CD8-positive, alpha-beta memory T cell (primary cell): ENCODE data around the gene RBMS3. TPM values are rescaled to one million over a fixed set of nuclear protein-coding genes. Genes with fewer than 3 reads are reported as not detected.

ENCODE experiments used
- CTCF ChIA-PET: fragments of 350-600 bp; sonication (Branson Sonifier 250); formaldehyde crosslinking; loops from one replicate; lab custom pipeline; 2021; ENCODE audit warnings: antibody characterized with exemption; lab: Charles Lee
- POLR2A ChIA-PET: fragments of 350-600 bp; sonication (Branson Sonifier 250); formaldehyde crosslinking; loops from one replicate; lab custom pipeline; 2021; ENCODE audit warnings: antibody characterized with exemption; lab: Charles Lee
- DNase-seq, 5 donors: peaks; one replicate each; pipeline versions ENCODE4 v3.0.0 to v3.0.0-alpha.2; 2020 to 2022; ENCODE audit warnings: mixed read lengths in 1 of 5
- H3K27ac ChIP-seq: one replicate; pipeline ENCODE4 v1.7.0; 2013; ENCODE audit warnings: low read depth, mild to moderate bottlenecking, low read length, moderate library complexity
- H3K27me3 ChIP-seq: 2 replicates; pipeline ENCODE4 v1.7.0; 2013; ENCODE audit warnings: low read length, mild to moderate bottlenecking; ENCODE audit not compliant: insufficient read depth, poor library complexity, severe bottlenecking
- H3K36me3 ChIP-seq: 2 replicates; pipeline ENCODE4 v1.7.0; 2013; ENCODE audit warnings: mild to moderate bottlenecking, low read length, moderate library complexity; ENCODE audit not compliant: insufficient read depth
- H3K4me1 ChIP-seq: 2 replicates; pipeline ENCODE4 v1.7.0; 2013; ENCODE audit warnings: mild to moderate bottlenecking, low read length, moderate library complexity; ENCODE audit not compliant: insufficient read depth
- H3K4me3 ChIP-seq: 2 replicates; pipeline ENCODE4 v1.7.0; 2013; ENCODE audit warnings: mild to moderate bottlenecking, low read length
- H3K9me3 ChIP-seq: 2 replicates; pipeline ENCODE4 v1.7.0; 2013; ENCODE audit warnings: mild to moderate bottlenecking, low read length
- H3K27ac Mint-ChIP-seq, 8 donors: one replicate each; pipeline ENCODE4 v1.8.0; 2020 to 2021; ENCODE audit warnings: mixed read lengths in 8 of 8, mild to moderate bottlenecking in 6 of 8, inconsistent platforms in 3 of 8, moderate library complexity in 3 of 8
- H3K27me3 Mint-ChIP-seq, 2 donors: one replicate each; pipeline ENCODE4 v1.8.0; 2020 to 2021; ENCODE audit warnings: mixed read lengths in 2 of 2, mild to moderate bottlenecking in 1 of 2, moderate library complexity in 1 of 2
- H3K36me3 Mint-ChIP-seq, 3 donors: one replicate each; pipeline ENCODE4 v1.8.0; 2020 to 2021; ENCODE audit warnings: mixed read lengths in 3 of 3, inconsistent platforms in 1 of 3, mild to moderate bottlenecking in 1 of 3
- H3K4me1 Mint-ChIP-seq, 3 donors: one replicate each; pipeline ENCODE4 v1.8.0; 2020 to 2021; ENCODE audit warnings: mixed read lengths in 3 of 3, inconsistent platforms in 1 of 3, mild to moderate bottlenecking in 1 of 3
- H3K4me3 Mint-ChIP-seq, 7 donors: one replicate each; pipeline ENCODE4 v1.8.0; 2020 to 2021; ENCODE audit warnings: mixed read lengths in 7 of 7, mild to moderate bottlenecking in 6 of 7, moderate library complexity in 4 of 7, inconsistent platforms in 2 of 7
- H3K9me3 Mint-ChIP-seq, 5 donors: one replicate each; pipeline ENCODE4 v1.8.0; 2020 to 2022; ENCODE audit warnings: mixed read lengths in 5 of 5, mild to moderate bottlenecking in 3 of 5, moderate library complexity in 2 of 5, inconsistent platforms in 1 of 5
- polyA plus RNA-seq: library from polyadenylated mRNA; unstranded; fragments of 300-500 nt; fragmentation: Illumina TruSeq; gene quantifications from one replicate; pipeline ENCODE4 v1.2.3, GENCODE V29; 2021
- total RNA-seq, 2 experiments: library from RNA; stranded (reverse); gene quantifications; one replicate each; pipeline ENCODE4 v1.2.3, GENCODE V29; 2021

RBMS3 gene
- total and polyA plus RNA-seq, 3 experiments from 2014 or later, result 0.21 to 0.33 (median 0.22) TPM

- no peaks in the 10 kb centered on the region for H3K4me1 ChIP-seq
- H3K9me3 ChIP-seq, result no peaks in the 10 kb centered on the region
- H3K27me3 ChIP-seq, result no peaks in the 10 kb centered on the region
- no peak overlapping the region for H3K27ac Mint-ChIP-seq
- ChIA-PET CTCF (no interaction called here), POLR2A (no interaction called here)
- H3K4me3 ChIP-seq, result no peak overlapping the region
- no peak overlapping the region for H3K27ac ChIP-seq
- DNase-seq, result no peak
- H3K4me3 Mint-ChIP-seq, result no peak overlapping the region
- no peaks in the 10 kb centered on the region for H3K36me3 Mint-ChIP-seq
- H3K9me3 Mint-ChIP-seq, result peaks cover 0 to 4% (median 0%) of the 10 kb centered on the region in 5 donors
- H3K27me3 Mint-ChIP-seq, result no peaks in the 10 kb centered on the region
- H3K36me3 ChIP-seq, result no peaks in the 10 kb centered on the region
- no peaks in the 10 kb centered on the region for H3K4me1 Mint-ChIP-seq
These were observed 325.5 kb downstream of the RBMS3 start for GRCh38 chr3:29606416-29606815.

- peaks cover 0 to 4% (median 0%) of the 10 kb centered on the region in 5 donors for H3K9me3 Mint-ChIP-seq
- Histone ChIP-seq H3K9me3 (no peaks in the 10 kb centered on the region), H3K36me3 (no peaks in the 10 kb centered on the region), H3K27ac (no peak overlapping the region), H3K4me3 (no peak overlapping the region), H3K27me3 (no peaks in the 10 kb centered on the region), H3K4me1 (no peaks in the 10 kb centered on the region)
- no peaks in the 10 kb centered on the region for H3K27me3 Mint-ChIP-seq
- no peaks in the 10 kb centered on the region for H3K36me3 Mint-ChIP-seq
- H3K4me1 Mint-ChIP-seq, result no peaks in the 10 kb centered on the region
- H3K4me3 Mint-ChIP-seq, result no peak overlapping the region
- H3K27ac Mint-ChIP-seq, result no peak overlapping the region
- ChIA-PET CTCF (no interaction called here), POLR2A (no interaction called here)
- DNase-seq, result no peak
These were observed 327.8 kb downstream of the RBMS3 start for GRCh38 chr3:29608414-29609327.

GRCh38 chr3:29609328-29609811, 328.5 kb downstream of the RBMS3 start:
- ChIA-PET CTCF (no interaction called here), POLR2A (no interaction called here)
- H3K27me3 Mint-ChIP-seq, result no peaks in the 10 kb centered on the region
- Histone ChIP-seq H3K27me3 (no peaks in the 10 kb centered on the region), H3K4me3 (no peak overlapping the region), H3K9me3 (no peaks in the 10 kb centered on the region), H3K27ac (no peak overlapping the region), H3K36me3 (no peaks in the 10 kb centered on the region), H3K4me1 (no peaks in the 10 kb centered on the region)
- H3K4me3 Mint-ChIP-seq, result no peak overlapping the region
- no peaks in the 10 kb centered on the region for H3K36me3 Mint-ChIP-seq
- DNase-seq, result no peak
- peaks cover 0 to 7% (median 0%) of the 10 kb centered on the region in 5 donors for H3K9me3 Mint-ChIP-seq
- H3K27ac Mint-ChIP-seq, result no peak overlapping the region
- H3K4me1 Mint-ChIP-seq, result no peaks in the 10 kb centered on the region

GRCh38 chr3:29610781-29611180, 329.9 kb downstream of the RBMS3 start:
- no peak for DNase-seq
- H3K4me1 ChIP-seq, result no peaks in the 10 kb centered on the region
- ChIA-PET POLR2A (no interaction called here), CTCF (no interaction called here)
- H3K27me3 Mint-ChIP-seq, result no peaks in the 10 kb centered on the region
- H3K4me3 ChIP-seq, result no peak overlapping the region
- H3K27ac ChIP-seq, result no peak overlapping the region
- no peaks in the 10 kb centered on the region for H3K9me3 ChIP-seq
- peaks cover 0 to 7% (median 0%) of the 10 kb centered on the region in 5 donors for H3K9me3 Mint-ChIP-seq
- no peak overlapping the region for H3K4me3 Mint-ChIP-seq
- H3K4me1 Mint-ChIP-seq, result no peaks in the 10 kb centered on the region
- H3K27ac Mint-ChIP-seq, result no peak overlapping the region
- no peaks in the 10 kb centered on the region for H3K36me3 Mint-ChIP-seq
- no peaks in the 10 kb centered on the region for H3K36me3 ChIP-seq
- no peaks in the 10 kb centered on the region for H3K27me3 ChIP-seq

GRCh38 chr3:29611252-29611651, 330.4 kb downstream of the RBMS3 start:
- POLR2A ChIA-PET, result no interaction called here
- Histone ChIP-seq H3K4me3 (no peak overlapping the region), H3K27me3 (no peaks in the 10 kb centered on the region), H3K36me3 (no peaks in the 10 kb centered on the region), H3K4me1 (no peaks in the 10 kb centered on the region), H3K27ac (no peak overlapping the region), H3K9me3 (no peaks in the 10 kb centered on the region)
- Mint-ChIP-seq H3K9me3 (peaks cover 0 to 7% (median 0%) of the 10 kb centered on the region in 5 donors), H3K4me3 (no peak overlapping the region), H3K27me3 (no peaks in the 10 kb centered on the region), H3K4me1 (no peaks in the 10 kb centered on the region), H3K36me3 (no peaks in the 10 kb centered on the region), H3K27ac (no peak overlapping the region)
- DNase-seq, result no peak
- CTCF ChIA-PET, result no interaction called here

- Histone ChIP-seq H3K27me3 (no peaks in the 10 kb centered on the region), H3K4me3 (no peak overlapping the region), H3K27ac (no peak overlapping the region), H3K9me3 (no peaks in the 10 kb centered on the region), H3K4me1 (no peaks in the 10 kb centered on the region), H3K36me3 (no peaks in the 10 kb centered on the region)
- ChIA-PET POLR2A (no interaction called here), CTCF (no interaction called here)
- DNase-seq, result no peak
- H3K4me3 Mint-ChIP-seq, result no peak overlapping the region
- no peaks in the 10 kb centered on the region for H3K4me1 Mint-ChIP-seq
- H3K9me3 Mint-ChIP-seq, result peaks cover 0 to 12% (median 1%) of the 10 kb centered on the region in 5 donors
- no peaks in the 10 kb centered on the region for H3K36me3 Mint-ChIP-seq
- H3K27me3 Mint-ChIP-seq, result no peaks in the 10 kb centered on the region
- H3K27ac Mint-ChIP-seq, result no peak overlapping the region
These were observed 331.7 kb downstream of the RBMS3 start for GRCh38 chr3:29612536-29612935.

GRCh38 chr3:29614954-29615353, 334.1 kb downstream of the RBMS3 start:
- CTCF ChIA-PET, result no interaction called here
- H3K36me3 Mint-ChIP-seq, result no peaks in the 10 kb centered on the region
- Histone ChIP-seq H3K27ac (no peak overlapping the region), H3K4me1 (no peaks in the 10 kb centered on the region), H3K36me3 (no peaks in the 10 kb centered on the region), H3K4me3 (no peak overlapping the region), H3K27me3 (no peaks in the 10 kb centered on the region), H3K9me3 (no peaks in the 10 kb centered on the region)
- no peak for DNase-seq
- H3K27ac Mint-ChIP-seq, result no peak overlapping the region
- POLR2A ChIA-PET, result no interaction called here
- peaks cover 0 to 12% (median 1%) of the 10 kb centered on the region in 5 donors for H3K9me3 Mint-ChIP-seq
- no peak overlapping the region for H3K4me3 Mint-ChIP-seq
- no peaks in the 10 kb centered on the region for H3K27me3 Mint-ChIP-seq
- H3K4me1 Mint-ChIP-seq, result no peaks in the 10 kb centered on the region

GRCh38 chr3:29618395-29619282, 337.8 kb downstream of the RBMS3 start:
- CTCF ChIA-PET, result no interaction called here

More at GRCh38 chr3:29618395-29619282, 337.8 kb downstream of the RBMS3 start:
- no peak for DNase-seq
- H3K27ac ChIP-seq, result no peak overlapping the region
- H3K9me3 ChIP-seq, result no peaks in the 10 kb centered on the region
- H3K4me1 ChIP-seq, result no peaks in the 10 kb centered on the region
- Mint-ChIP-seq H3K27ac (no peak overlapping the region), H3K4me1 (no peaks in the 10 kb centered on the region), H3K4me3 (no peak overlapping the region), H3K9me3 (peaks cover 0 to 12% (median 2%) of the 10 kb centered on the region in 5 donors), H3K36me3 (no peaks in the 10 kb centered on the region), H3K27me3 (no peaks in the 10 kb centered on the region)
- POLR2A ChIA-PET, result no interaction called here
- H3K4me3 ChIP-seq, result no peak overlapping the region
- no peaks in the 10 kb centered on the region for H3K27me3 ChIP-seq
- H3K36me3 ChIP-seq, result no peaks in the 10 kb centered on the region
